DND-41 (cell line): ENCODE data around the gene PDC.
"Not testable (repeated sequence)": the region's sequence is repeated elsewhere in the genome, so short reads cannot be mapped to it uniquely, and the experiment has no call there.

ENCODE experiments used
- ATAC-seq: fragments of 200-7000 bp; cut with Tn5 transposase; 3 replicates; pipeline ENCODE4 v1.9.1; 2021; ENCODE audit warnings: low read depth; ENCODE audit not compliant: insufficient read depth
- DNase-seq: peaks from one replicate; pipeline ENCODE4 v3.0.0-alpha.2; 2020
- H2AFZ ChIP-seq: 2 replicates; pipeline ENCODE4 v1.6.0; 2012; ENCODE audit warnings: low read depth, low read length
- H3K27ac ChIP-seq: 2 replicates; pipeline ENCODE4 v1.5.1; 2012; ENCODE audit warnings: low read length, inconsistent platforms
- H3K27me3 ChIP-seq: fragments of 200-600 bp; sonication (generic); 2 replicates; pipeline ENCODE4 v1.6.0; 2012; ENCODE audit warnings: low read length, mild to moderate bottlenecking, inconsistent platforms; ENCODE audit not compliant: insufficient read depth, poor library complexity
- H3K36me3 ChIP-seq: 2 replicates; pipeline ENCODE4 v1.5.1; 2012; ENCODE audit warnings: low read length, inconsistent platforms; ENCODE audit not compliant: insufficient read depth
- H3K4me1 ChIP-seq: 2 replicates; pipeline ENCODE4 v1.5.1; 2012; ENCODE audit warnings: mild to moderate bottlenecking, low read length; ENCODE audit not compliant: insufficient read depth
- H3K4me2 ChIP-seq: 2 replicates; pipeline ENCODE4 v1.6.0; 2012; ENCODE audit warnings: mild to moderate bottlenecking, moderate library complexity, low read length, inconsistent platforms; ENCODE audit not compliant: insufficient read depth
- H3K4me3 ChIP-seq, 2 experiments: fragments of 200-600 bp in 1 of 2; shearing (Covaris generic) in 1 of 2; 2 replicates each; pipeline ENCODE4 v1.5.1; 2012 to 2016; ENCODE audit warnings: inconsistent platforms in 2 of 2, low read length in 2 of 2, mild to moderate bottlenecking in 2 of 2, low read depth in 1 of 2, moderate library complexity in 1 of 2
- H3K79me2 ChIP-seq: 2 replicates; pipeline ENCODE4 v1.6.0; 2012; ENCODE audit warnings: low read length, inconsistent platforms; ENCODE audit not compliant: insufficient read depth
- H3K9ac ChIP-seq: 2 replicates; pipeline ENCODE4 v1.6.0; 2012; ENCODE audit warnings: low read depth, mild to moderate bottlenecking, inconsistent platforms, low read length, moderate library complexity
- H3K9me3 ChIP-seq: 2 replicates; pipeline ENCODE4 v1.5.1; 2012; ENCODE audit warnings: low read length, moderate library complexity, mild to moderate bottlenecking, inconsistent platforms; ENCODE audit not compliant: insufficient read depth, severe bottlenecking
- H4K20me1 ChIP-seq: 2 replicates; pipeline ENCODE4 v1.6.0; 2012; ENCODE audit warnings: low read length; ENCODE audit not compliant: insufficient read depth
- EZH2 ChIP-seq: IDR thresholded peaks from 3 replicates; pipeline ENCODE4 v1.6.1; 2012; ENCODE audit warnings: borderline replicate concordance, low read depth, mild to moderate bottlenecking, moderate library complexity, low read length, inconsistent platforms; ENCODE audit not compliant: severe bottlenecking
- TF ChIP-seq, protein P1 (sequence below): IDR thresholded peaks from 2 replicates; pipeline ENCODE4 v1.5.1; 2012; ENCODE audit warnings: borderline replicate concordance, low read length, moderate library complexity, mild to moderate bottlenecking; ENCODE audit not compliant: poor library complexity, severe bottlenecking; ENCODE audit errors: extremely low read depth

Gene PDC

DNA sequence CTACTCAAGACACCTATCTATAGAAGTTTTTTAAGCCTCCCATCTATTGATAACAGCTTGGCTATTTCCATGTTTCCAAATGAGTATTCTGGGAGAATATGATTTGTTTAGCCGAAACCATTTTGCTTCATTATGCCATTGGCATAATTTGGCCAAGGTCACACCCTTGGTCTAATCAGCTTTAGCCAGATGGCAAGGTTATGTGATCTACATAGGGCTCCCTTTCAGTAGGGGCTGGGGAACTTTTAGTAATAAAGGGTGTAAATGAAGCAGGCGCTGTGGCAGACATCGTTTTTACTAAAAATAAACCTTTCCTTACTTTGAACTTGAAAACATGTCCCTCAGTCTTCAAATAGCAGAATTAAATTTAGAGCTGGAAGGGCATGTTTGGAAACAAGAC lies 3.0 kb upstream of the PDC start:
- H3K9me3 ChIP-seq: no peaks in the 10 kb centered on the region
- no peak overlapping the region for H3K4me2 ChIP-seq
- no peaks in the 10 kb centered on the region for H3K4me1 ChIP-seq
- no peak overlapping the region for H2AFZ ChIP-seq
- no peak overlapping the region for H3K27ac ChIP-seq
- H4K20me1 ChIP-seq: no peaks in the 10 kb centered on the region
- no peak overlapping the region for H3K4me3 ChIP-seq
- no peaks in the 10 kb centered on the region for H3K36me3 ChIP-seq
- DNase-seq (no peak), ATAC-seq (no peak)
- no peaks in the 10 kb centered on the region for H3K27me3 ChIP-seq
- no peak overlapping the region for H3K9ac ChIP-seq
- no peak for TF ChIP-seq EZH2
- TF ChIP-seq, protein P1, sequence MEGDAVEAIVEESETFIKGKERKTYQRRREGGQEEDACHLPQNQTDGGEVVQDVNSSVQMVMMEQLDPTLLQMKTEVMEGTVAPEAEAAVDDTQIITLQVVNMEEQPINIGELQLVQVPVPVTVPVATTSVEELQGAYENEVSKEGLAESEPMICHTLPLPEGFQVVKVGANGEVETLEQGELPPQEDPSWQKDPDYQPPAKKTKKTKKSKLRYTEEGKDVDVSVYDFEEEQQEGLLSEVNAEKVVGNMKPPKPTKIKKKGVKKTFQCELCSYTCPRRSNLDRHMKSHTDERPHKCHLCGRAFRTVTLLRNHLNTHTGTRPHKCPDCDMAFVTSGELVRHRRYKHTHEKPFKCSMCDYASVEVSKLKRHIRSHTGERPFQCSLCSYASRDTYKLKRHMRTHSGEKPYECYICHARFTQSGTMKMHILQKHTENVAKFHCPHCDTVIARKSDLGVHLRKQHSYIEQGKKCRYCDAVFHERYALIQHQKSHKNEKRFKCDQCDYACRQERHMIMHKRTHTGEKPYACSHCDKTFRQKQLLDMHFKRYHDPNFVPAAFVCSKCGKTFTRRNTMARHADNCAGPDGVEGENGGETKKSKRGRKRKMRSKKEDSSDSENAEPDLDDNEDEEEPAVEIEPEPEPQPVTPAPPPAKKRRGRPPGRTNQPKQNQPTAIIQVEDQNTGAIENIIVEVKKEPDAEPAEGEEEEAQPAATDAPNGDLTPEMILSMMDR: no peak
- H3K79me2 ChIP-seq: no peaks in the 10 kb centered on the region

DNA sequence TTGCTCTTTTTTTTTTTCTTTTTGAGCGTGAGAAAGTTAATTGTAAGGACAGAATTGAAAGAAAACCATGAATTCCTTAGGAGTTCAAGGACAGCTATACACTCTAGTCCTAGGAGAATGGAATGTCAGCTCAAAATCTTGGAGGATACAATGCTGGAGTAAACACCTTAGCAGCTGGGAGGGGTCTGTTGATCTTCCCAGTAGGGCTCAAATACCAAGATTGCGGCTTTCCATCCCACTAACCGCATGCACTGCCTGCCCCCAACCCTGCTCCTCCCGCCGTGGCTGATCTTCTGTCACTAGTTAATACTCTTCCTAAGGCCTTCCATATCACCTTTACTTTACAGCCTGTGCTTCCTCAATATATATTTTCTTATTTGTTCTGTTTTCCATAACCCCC lies 2.6 kb upstream of the PDC start:
- no peak for ATAC-seq
- no peaks in the 10 kb centered on the region for H3K36me3 ChIP-seq

DNA sequence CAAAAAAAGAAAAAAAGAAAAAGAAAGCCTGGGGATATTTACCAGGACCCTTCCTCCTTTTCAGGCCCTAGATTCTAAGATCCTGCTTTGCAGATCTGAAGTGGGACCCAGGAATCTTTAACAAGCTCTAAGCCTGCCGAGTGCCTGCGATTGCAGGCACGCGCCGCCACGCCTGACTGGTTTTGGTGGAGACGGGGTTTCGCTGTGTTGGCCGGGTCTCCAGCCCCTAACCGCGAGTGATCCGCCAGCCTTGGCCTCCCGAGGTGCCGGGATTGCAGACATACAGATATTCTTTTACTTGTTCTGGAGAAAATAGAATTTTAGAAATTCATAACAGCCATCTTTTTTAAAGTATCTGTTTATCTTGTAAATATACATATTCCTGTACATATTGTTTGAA lies 1.8 kb downstream of the PDC start:
- not testable (repeated sequence) for H3K4me2 ChIP-seq, ATAC-seq, H3K9me3 ChIP-seq, H4K20me1 ChIP-seq, H3K79me2 ChIP-seq, DNase-seq, H3K36me3 ChIP-seq, H3K27me3 ChIP-seq, H3K9ac ChIP-seq, H3K27ac ChIP-seq, H3K4me3 ChIP-seq, H2AFZ ChIP-seq, H3K4me1 ChIP-seq

More for the DNA sequence above, 2.6 kb upstream of the PDC start:
- no peaks in the 10 kb centered on the region for H4K20me1 ChIP-seq
- no peak for TF ChIP-seq EZH2
- TF ChIP-seq, protein P1: no peak
- no peak overlapping the region for H2AFZ ChIP-seq
- H3K4me3 ChIP-seq: no peak overlapping the region
- no peaks in the 10 kb centered on the region for H3K79me2 ChIP-seq
- DNase-seq: no peak
- H3K27me3 ChIP-seq: no peaks in the 10 kb centered on the region
- no peaks in the 10 kb centered on the region for H3K4me1 ChIP-seq
- no peak overlapping the region for H3K4me2 ChIP-seq
- H3K9ac ChIP-seq: no peak overlapping the region
- no peaks in the 10 kb centered on the region for H3K9me3 ChIP-seq
- no peak overlapping the region for H3K27ac ChIP-seq

DNA sequence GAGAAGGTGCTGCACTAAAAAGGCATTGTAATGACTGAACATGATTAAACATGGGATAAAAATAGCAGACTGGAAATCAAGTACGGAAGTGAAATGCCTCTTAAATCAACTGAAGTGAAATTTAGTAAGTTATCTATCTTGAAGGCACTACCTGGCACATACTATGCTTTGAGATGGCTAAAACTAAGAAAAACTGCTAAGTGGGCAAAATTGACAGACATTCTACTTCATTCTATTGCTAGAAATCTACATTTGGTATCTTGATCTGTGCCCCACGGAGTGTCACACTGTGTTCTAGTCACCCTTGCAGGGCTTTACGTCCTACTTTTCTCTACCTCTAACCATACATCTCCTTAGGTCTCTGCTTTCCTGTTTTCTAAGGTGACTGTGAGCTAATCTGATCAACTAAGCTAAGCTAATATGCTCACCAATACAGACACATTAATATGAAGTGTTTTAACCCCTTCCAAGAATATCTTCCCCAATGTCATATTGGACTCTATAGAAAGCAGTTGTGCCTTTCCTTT lies 4.1 kb downstream of the PDC start:
- Histone ChIP-seq H4K20me1 (no peaks in the 10 kb centered on the region), H2AFZ (no peak overlapping the region), H3K9ac (no peak overlapping the region), H3K36me3 (no peaks in the 10 kb centered on the region), H3K4me2 (no peak overlapping the region), H3K27ac (no peak overlapping the region), H3K9me3 (no peaks in the 10 kb centered on the region), H3K27me3 (no peaks in the 10 kb centered on the region), H3K79me2 (no peaks in the 10 kb centered on the region), H3K4me3 (no peak overlapping the region), H3K4me1 (no peaks in the 10 kb centered on the region)
- no peak for ATAC-seq
- no peak for DNase-seq
- no peak for TF ChIP-seq EZH2
- TF ChIP-seq, protein P1: no peak
